Stimulated activated CD4-positive, alpha-beta T cell treated with anti-CD3 and anti-CD28 coated beads, TNF-alpha, amount 100 ng/mL, for 4 hours (primary cell): ENCODE measurements around the gene ZNF197.
"Not testable (repeated sequence)": the region's sequence is repeated elsewhere in the genome, so short reads cannot be mapped to it uniquely, and the experiment has no call there.

Experiments used
- DNase-seq, 3 experiments: peaks; one replicate each; pipeline ENCODE4 v3.0.0-alpha.2; 2020; ENCODE audit warnings: low read depth in 3 of 3

The ZNF197 gene

DNA sequence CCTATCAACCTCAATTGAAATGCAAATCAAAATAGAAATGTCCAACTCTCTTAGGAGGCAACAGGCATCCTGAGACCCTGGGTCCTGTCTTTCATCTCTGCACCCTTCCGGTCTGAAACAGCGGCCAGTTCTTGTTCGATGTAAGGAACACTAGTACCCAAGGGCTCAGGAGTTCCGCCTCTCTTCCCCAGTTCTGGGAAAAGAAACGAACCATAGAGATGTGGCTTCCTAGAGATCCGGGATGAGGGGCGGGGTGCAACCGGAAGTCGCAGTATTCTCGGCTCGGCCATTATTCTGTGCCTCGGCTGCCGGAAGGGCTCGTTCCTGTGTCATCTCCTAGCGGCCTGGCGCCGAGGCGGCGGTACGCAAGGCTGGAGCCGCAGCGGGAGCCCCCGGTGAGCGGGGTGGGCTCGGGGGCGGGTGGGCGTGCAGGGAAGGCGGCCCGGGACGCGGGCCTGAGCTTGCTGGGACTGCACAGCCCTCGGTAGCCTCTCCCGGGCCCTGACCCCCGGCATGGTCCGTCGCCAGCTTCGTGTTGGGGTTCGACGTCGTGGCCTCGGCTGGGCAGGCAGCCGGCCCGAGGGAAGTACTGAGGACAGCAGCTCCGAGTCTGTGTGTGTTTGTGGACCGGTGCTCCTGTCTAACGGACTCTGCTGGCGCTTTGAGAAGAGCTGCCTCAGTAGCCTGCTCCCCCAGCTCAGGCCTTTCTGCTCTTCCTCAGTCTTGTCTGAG lies at the start of gene ZNF197:
ZNF197 (plus strand) TSS at position 288 of the 732 bp plus-strand sequence. CDS start 4,119 bp downstream, outside the sequence.
- peak; percentile 23 to 37 (median 24) for DNase-seq

DNA sequence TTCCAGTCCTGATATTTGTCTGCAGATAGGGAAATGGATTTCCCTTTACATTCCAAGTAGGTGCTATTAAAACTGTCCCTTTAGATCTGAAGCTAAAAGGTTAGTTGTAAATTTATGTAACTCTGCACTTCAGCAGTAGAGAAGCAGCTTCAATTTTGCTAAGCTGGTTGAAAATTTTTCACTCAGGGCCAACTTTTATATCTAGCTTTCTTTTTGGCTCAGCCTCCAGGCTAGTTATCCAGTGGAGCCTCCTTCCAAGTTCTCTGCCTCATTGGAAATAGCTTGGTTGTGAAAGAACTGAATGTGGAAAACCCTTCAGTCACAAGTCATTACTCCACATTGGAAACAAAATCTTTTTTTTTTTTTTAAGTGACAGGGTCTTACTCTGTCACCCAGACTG lies 48.2 kb upstream of the ZNF197 start:
- no peak for DNase-seq

DNA sequence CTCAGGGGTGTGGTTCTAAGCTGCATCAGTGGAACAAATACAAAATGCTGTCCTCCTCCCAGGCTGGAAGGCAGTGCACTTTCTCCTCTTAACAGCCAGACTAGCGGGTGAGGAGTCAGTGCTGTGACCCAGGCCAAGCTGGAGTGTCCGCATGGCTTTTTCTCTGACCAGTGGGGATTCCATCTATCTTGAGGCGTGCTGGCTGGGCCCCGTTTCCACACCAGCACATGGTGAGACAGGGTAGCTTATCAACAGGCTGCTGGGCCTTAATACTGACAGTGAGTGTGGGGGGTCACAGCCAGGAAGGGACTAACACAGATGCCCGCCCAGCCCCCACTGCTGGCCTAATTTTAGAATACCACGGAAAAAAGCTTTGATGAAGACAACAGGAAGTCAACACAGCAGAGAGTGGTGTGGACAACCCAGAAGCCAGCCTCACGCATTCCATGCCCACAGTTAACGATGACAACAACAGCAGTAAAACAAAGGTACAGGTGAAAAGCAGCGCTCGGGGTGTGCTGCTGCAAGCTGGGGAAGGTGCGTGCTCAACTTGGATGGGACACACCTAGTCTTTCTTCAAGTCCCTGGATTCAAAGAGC lies 47.4 kb upstream of the ZNF197 start:
- DNase-seq, result not testable (repeated sequence)

DNA sequence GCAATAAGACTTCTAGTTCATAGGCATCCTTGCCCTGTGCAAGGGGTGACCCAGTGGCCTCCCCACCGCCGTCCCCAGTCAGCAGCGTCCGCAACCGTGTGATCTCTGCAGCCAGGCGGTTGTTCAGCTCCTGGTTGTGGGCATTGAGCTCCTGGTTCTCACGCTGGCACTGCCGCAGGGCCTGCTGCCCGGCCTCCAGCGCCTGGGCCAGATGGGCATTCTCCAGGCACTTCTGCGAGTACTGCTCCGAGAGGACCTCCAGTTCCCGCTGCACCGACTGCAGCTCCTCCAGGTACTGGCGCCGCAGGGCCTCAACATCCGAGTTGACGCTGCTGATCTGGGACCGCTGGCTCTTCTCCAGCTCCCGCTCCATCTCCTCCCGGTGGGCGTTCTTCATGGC lies 46.5 kb upstream of the ZNF197 start:
- not testable (repeated sequence) for DNase-seq

DNA sequence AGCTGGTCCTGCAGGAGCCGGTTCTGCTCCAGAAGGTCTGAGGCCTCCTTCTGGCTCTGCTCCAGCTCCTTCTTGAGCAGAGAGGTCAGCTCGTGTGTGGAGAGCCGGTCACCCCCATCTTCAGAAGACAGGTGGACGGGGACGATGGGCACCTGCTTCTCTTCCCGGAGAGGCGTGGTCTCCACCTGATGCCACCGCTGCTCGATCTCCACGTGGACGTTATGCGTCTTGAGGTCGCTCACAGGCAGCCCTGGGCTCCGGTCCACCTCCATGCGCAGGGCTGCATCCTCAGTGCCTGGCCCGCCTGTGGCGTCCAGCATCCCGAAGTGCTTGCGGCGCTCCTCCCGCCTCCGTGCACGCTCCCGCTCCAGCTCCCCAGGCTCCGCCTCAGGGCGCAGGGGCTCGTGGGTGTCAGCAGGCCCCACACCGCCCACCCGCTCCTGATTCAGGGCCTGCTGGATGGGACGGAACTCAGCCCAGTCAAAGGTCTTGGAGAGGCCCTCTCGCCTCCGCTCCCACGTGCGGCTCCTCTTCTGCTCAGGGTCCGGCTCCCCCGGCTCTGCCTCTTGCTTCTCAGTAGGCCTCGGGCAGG lies 45.8 kb upstream of the ZNF197 start:
- DNase-seq, result not testable (repeated sequence)

DNA sequence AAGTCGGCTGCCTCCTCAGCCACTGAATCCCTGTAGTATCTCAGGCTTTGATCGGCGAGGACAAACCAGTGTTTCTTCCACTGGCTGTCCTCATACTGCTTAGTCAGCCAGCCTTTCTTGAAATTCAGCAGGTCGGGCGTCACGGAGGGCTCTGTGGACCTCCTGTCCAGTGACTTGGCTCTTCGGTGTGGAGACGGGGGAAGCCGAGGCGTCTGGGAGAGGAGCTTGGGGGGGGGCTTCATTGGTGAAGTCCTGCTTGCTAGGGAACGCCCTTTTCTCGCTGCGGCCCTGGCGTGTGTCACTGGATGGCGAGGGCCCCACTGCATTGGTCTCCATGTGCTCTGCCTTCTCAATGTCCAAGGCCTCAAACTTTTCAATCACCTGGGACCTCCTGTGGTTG lies 45.1 kb upstream of the ZNF197 start:
- DNase-seq, result not testable (repeated sequence)

DNA sequence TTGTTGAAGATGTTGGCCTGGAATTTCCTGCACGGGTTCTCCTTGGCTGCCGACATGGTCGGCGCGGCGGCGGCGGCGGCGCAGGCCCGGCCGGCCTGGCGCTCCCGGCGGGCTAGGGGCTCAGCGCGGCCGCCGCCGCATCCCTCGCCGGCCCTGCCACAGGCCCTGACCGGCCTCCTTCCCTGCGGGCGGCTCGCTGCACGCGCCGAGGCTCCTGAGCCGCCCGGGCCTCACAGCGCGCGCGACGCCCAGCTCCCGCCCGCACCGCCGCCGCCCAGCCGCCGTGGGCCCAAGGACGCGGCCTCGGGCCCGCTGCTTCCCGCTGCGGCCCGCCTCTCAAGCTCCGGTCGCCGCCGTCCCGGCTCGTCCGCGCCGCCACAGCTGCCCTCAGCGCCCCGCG lies 43.9 kb upstream of the ZNF197 start:
- not testable (repeated sequence) for DNase-seq

DNA sequence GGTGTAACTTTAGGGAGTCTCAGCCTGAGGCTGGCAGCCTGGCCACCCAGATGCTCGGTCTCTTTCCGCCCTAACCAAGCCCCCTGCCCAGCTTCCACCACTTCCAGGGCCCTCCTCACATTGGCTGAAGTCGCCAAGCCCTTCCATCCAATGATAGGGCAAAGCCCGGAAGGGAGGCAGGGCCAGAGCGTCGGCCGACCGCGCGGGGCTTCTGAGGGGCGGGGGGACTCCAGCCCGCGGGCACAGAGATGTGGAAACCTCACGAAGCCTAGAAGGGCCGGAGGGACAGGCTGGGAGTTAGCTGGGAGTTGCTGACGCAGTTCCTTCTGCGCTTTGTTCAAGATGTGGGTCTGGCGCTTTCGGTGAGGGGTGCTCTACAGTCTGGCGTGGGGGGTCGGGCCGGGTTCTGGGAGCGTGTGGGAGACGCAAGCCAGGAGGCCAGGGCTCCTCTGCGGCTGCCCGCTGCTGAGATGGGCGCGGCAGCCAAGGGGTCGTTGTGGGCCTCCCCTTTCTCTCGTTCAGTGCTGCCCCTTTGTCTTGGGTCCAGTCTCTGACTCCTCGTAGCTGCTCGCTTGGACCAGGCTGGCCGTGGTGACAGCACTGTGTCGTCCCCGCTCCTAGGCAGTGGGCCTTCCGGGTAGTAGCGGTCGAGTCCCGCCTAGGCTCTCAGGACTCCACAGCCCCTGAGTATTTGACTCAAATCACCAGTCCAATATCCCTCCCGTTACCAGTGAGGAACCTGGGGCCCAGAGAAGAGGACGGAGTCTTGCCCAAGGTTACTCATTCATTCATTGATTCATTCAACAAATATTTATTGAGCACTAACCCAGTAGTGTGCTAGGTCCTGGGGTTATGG lies 40.0 kb upstream of the ZNF197 start, which contains the start of gene ZNF660:
ZNF660 (plus strand) TSS at position 319 of the 856 bp plus-strand sequence. CDS start 9,230 bp downstream, outside the sequence.
- DNase-seq, result no peak

DNA sequence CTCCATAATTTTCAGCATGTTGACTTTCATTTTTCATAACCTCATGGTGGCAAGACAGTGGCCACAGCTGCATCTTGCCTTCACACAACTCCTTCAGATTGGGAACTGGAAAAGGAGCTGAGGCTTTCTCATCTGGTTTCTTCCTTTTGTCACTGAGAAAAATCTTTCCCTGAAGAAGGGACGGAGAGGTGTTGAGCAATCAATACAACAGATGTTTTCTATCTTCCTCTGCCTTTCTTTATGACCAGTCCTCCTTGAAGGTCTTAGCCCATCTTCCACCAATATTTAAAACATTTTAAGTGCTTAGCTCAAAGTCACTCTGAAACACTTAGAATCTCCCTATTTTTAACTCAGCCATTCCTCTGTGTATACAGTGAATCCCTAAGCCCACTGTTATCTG lies 28.2 kb upstream of the ZNF197 start:
- DNase-seq, result no peak

DNA sequence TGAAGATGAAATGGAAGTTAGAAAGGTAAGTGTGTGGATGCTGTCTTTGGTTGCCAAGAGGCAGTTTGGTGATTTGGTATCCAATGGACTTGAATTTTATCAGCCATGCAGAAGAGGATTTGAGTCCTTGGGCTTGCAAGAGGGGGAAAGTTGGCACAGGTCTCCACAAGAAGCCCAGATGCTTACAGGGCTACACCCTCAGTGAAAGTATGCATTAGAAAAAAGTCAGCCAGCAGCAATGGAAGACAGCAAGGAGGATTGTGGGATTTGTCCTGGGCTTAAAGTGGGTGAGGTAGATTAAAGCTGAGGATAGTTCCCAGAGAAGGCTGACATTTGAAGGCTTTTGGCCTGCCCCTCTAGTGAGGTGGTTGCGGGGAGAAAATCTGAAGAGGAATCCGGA lies 23.1 kb upstream of the ZNF197 start:
- DNase-seq, result no peak

DNA sequence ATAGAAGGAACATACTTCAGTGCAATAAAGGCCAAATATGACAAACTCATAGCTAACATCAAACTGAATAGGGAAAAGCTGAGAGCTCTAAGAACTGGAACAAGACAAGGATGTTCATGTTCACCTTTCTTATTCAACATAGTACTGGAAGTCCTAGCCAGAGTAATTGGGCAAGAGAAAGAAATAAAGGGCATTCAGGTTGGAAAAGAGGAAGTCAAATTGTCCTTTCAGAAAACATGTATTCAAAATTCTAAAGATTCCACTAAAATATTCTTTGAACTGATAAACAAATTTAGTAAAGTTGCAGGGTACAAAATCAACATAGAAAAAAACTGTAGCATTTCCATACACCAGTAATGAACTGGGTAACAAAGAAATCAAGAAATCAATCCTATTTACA lies 12.2 kb upstream of the ZNF197 start:
- no peak for DNase-seq

DNA sequence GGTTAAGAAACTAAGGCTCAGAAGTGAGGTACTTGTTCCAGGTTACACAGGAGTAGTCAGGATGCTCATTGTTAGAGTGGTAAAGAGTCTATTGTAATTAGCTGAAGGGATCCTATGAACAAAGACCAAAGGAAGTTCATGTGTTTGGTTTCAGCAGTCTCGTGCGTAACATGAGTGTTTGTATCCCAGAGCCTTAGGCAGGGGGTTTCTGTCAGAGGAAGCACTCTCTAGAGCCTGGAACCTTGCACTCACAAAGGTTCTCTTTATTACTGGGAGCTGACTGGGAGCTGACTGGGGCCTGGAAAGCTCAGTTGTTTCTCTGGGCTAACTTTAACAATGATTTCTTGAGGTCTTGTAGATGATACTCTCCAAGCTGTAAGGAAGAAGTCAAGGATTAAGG lies 3.9 kb downstream of the ZNF197 start:
- no peak for DNase-seq

DNA sequence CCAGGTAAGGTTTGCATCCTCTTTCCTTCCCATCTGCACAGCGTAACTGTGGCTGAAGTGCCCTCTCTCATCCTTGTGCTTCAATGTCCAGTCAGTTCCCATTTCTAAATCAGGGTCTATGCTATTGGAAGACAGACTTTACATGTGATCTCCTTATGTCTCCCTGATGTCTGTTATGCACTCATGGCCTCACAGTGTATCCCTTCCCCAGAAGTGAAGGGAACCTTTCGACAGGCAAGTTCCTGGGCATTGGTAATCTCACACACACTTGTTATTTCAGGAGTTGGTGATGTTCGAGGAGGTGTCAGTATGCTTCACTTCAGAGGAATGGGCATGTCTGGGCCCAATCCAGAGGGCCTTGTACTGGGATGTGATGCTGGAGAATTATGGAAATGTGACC lies 7.4 kb downstream of the ZNF197 start:
- no peak for DNase-seq

DNA sequence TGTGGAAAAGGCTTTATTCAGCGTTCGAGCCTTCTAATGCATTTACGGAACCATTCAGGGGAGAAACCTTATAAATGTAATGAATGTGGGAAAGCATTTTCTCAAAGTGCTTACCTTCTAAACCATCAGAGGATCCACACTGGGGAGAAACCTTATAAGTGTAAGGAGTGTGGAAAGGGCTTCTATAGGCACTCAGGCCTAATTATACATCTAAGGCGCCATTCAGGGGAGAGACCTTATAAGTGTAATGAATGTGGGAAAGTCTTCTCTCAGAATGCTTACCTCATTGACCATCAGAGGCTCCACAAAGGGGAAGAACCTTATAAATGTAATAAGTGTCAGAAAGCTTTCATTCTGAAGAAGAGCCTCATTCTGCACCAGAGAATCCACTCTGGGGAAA lies 17.5 kb downstream of the ZNF197 start:
- no peak for DNase-seq

DNA sequence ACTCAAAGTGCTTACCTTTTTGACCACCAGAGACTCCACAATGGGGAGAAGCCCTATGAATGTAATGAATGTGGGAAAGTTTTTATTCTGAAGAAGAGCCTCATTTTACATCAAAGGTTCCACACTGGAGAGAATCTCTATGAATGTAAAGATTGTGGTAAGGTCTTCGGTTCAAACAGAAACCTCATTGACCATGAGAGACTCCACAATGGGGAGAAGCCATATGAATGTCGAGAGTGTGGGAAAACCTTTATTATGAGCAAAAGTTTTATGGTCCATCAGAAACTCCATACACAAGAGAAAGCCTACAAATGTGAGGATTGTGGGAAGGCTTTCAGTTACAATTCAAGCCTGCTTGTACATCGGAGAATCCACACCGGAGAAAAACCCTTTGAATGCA lies 18.2 kb downstream of the ZNF197 start:
- DNase-seq, result no peak

DNA sequence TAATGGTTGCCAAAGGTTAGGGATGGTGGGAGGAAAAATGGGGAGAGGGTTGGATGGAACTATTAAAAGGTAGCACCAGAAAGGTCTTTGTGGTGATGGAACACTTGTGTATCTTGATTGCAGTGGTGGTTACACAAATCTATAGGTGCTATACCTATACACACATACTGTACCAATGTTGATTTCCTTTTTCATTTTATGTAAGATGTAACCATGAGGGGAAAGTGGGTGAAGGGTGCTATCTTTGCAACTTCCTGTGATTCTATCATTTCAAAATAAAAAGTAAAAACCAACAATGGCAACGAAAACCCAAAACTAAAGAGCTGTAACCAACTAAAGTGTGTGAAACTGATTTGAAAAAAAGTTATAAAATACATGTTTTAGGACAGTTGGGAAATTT lies 22.9 kb downstream of the ZNF197 start:
- DNase-seq, result no peak

DNA sequence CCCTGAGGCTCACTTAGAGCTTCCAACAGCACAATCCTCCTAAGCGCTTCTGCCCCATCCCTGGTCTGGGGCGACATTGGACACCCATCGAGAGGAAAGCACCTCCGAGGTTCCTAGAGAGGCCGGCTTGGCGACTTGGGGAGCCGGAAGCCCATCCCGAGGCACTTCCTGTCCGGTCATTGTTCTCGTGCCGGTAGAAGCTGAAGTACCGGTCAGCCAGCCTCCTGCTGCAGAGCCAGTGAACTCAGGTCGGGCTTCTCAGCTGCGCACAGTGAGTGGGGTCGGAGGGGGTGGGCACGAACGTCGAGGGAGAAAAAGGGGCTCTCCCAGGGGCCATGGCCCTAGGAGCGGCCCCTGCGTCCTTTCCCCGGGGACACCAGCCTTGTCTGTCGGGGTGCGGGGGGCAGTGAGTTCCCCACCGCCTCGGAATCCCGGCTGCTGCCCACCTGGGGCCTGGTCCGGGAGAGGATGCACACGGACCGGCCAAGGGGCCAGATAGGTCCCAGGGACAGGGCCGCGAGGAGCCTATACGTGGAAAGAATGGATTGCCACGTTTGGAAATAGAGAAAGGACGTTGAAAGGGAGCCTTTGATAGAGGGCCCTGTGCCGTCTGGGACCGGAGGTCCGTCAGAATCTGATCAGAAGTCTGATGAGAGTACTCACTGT lies 23.9 kb downstream of the ZNF197 start, which contains the start of gene ZNF35:
ZNF35 (plus strand) TSS at position 169 of the 666 bp plus-strand sequence. CDS start 2,336 bp downstream, outside the sequence.
- DNase-seq, result peak in 1 of 3 experiments; percentile 11

DNA sequence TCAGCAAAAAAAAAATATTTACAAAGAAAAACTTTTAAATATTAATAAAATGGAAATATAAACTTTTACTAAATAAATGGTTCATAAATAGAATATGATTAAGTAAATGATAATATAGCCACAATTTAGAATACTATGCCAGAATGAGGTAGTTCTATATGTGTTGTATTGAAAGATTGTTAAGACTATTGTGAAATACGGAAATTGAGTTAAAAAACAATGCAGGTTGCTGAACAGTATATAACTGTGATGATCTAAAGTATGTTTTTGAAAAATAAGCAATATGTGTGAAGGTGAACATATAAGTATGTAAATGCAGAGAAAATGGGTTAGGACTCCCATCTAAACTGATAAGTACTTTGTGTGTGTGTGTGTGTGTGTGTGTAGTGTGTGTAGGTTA lies 24.9 kb downstream of the ZNF197 start:
- no peak for DNase-seq

DNA sequence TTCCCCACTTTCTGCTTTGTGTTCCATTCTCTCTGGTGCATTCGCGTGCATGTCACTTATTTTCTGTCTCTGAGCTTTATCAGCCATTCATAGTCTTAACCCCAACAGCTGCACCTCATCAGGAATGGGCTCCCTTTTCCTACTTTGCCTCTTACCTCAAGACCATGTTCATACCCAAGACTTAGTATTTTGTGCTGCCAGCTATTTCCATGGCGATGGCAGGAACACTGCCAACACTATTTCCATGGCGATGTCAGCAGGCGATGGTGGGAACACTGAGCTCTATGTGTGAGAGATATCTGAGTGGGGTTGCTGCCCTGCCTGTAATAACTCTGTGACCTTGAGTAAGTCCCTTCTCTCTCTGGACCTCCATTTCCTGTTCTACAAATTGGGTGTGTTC lies 29.2 kb downstream of the ZNF197 start:
- DNase-seq, result no peak

DNA sequence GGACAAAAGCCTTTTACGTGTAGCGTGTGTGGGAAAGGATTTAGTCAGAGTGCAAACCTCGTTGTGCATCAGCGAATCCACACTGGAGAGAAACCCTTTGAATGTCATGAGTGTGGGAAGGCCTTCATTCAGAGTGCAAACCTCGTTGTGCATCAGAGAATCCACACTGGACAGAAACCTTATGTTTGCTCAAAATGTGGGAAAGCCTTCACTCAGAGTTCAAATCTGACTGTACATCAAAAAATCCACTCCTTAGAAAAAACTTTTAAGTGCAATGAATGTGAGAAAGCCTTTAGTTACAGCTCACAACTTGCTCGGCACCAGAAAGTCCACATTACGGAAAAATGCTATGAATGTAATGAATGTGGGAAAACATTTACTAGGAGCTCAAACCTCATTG lies 34.2 kb downstream of the ZNF197 start:
- no peak for DNase-seq

DNA sequence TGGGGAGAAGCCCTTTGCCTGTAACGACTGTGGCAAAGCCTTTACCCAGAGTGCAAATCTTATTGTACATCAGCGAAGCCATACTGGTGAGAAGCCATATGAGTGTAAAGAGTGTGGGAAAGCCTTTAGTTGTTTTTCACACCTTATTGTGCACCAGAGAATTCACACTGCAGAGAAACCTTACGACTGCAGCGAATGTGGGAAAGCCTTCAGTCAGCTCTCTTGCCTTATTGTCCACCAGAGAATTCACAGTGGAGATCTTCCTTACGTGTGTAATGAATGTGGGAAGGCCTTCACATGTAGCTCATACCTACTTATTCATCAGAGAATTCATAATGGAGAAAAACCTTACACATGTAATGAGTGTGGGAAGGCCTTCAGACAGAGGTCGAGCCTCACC lies 34.6 kb downstream of the ZNF197 start:
- no peak for DNase-seq
